Smooth muscle cell (in vitro differentiated cells): ENCODE results near the gene ETFB. TPM values are rescaled to one million over a fixed set of nuclear protein-coding genes. Genes with fewer than 3 reads are reported as not detected.
A peak's percentile ranks its signal among the peaks of the same experiment; 100 is the strongest.

Experiments used
- DNase-seq: peaks from one replicate; lab custom pipeline; 2025; ENCODE audit not compliant: unreplicated experiment; lab: John Stamatoyannopoulos, UW
- H2AFZ ChIP-seq: fragments of 200-600 bp; sonication (generic); 2 replicates; pipeline ENCODE4 v1.6.0; 2016; ENCODE audit warnings: antibody characterized with exemption, low read depth, mild to moderate bottlenecking
- H3F3A ChIP-seq: fragments of 200-600 bp; sonication (generic); 2 replicates; pipeline ENCODE4 v1.6.0; 2017; ENCODE audit warnings: antibody characterized with exemption, low read depth
- H3K27ac ChIP-seq: fragments of 200-600 bp; sonication (generic); 2 replicates; pipeline ENCODE4 v1.5.1; 2016; ENCODE audit warnings: low read depth, mild to moderate bottlenecking
- H3K27me3 ChIP-seq: fragments of 200-600 bp; sonication (generic); 2 replicates; pipeline ENCODE4 v1.6.1; 2016; ENCODE audit warnings: low read depth, mild to moderate bottlenecking
- H3K36me3 ChIP-seq: fragments of 200-600 bp; sonication (generic); 2 replicates; pipeline ENCODE4 v1.5.1; 2016; ENCODE audit warnings: low read depth
- H3K4me1 ChIP-seq: fragments of 200-600 bp; sonication (generic); 2 replicates; pipeline ENCODE4 v1.5.1; 2016; ENCODE audit warnings: low read depth
- H3K4me2 ChIP-seq: fragments of 200-600 bp; sonication (generic); 2 replicates; pipeline ENCODE4 v1.6.0; 2016; ENCODE audit warnings: mild to moderate bottlenecking
- H3K4me3 ChIP-seq: fragments of 200-600 bp; sonication (generic); 2 replicates; pipeline ENCODE4 v1.5.1; 2016; ENCODE audit warnings: mild to moderate bottlenecking
- H3K79me2 ChIP-seq: fragments of 200-600 bp; sonication (generic); 2 replicates; pipeline ENCODE4 v1.6.0; 2016; ENCODE audit warnings: low read depth, mild to moderate bottlenecking
- H3K9ac ChIP-seq: fragments of 200-600 bp; sonication (generic); 2 replicates; pipeline ENCODE4 v1.6.0; 2016; ENCODE audit warnings: low read depth
- H3K9me3 ChIP-seq: fragments of 200-600 bp; sonication (generic); replicated peaks from 2 replicates; pipeline ENCODE4 v1.5.1; 2016; ENCODE audit warnings: low read depth
- H4K20me1 ChIP-seq: fragments of 200-600 bp; sonication (generic); 2 replicates; pipeline ENCODE4 v1.6.0; 2016; ENCODE audit warnings: low read depth
- WGBS: methylation state at CpG from one replicate; pipeline ENCODE4 v1.1.7; 2016; ENCODE audit warnings: low lambda C conversion rate; 5-methylcytosine and 5-hydroxymethylcytosine counted together
- polyA plus RNA-seq: library from polyadenylated mRNA; unstranded; fragments of >200 nt; fragmentation: Nextera tagmentation; extraction: Ambion mirVana; gene quantifications from 2 replicates; pipeline ENCODE4 v1.2.1, GENCODE V29; 2016
- total RNA-seq: library from RNA; depleted of rRNA; stranded (reverse); fragments of >200 nt; gene quantifications from 2 replicates; pipeline ENCODE4 v1.2.3, GENCODE V29; 2014
- TF ChIP-seq, protein P1 (sequence below): fragments of 200-600 bp; sonication (generic); IDR thresholded peaks from 2 replicates; pipeline ENCODE4 v1.5.1; 2017; ENCODE audit warnings: borderline replicate concordance, mild to moderate bottlenecking, antibody characterized with exemption; ENCODE audit not compliant: insufficient read depth, poor library complexity, severe bottlenecking

Gene ETFB
- total and polyA plus RNA-seq, 2 experiments from 2014 or later = 51.1 to 94.5 TPM

DNA sequence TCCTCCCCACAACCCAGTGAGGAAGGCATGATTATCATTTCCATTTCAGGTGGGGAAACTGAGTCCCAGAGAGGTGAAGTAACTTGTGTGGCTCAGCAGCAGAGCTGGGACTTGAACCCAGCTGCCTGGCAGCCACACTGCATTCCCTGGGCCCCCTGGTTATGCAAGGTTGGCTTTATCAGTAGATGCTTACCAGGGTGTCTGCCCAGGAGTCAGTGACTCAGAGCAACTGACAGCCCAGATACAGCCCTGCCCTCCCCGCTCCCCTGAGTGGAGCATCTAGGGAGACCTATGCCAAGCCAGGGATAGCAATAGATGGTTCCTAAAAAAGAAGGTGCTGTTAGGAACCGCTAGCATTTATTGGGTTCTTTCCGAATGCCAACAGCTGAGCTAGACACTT lies 48.8 kb downstream of the ETFB start:
- 85% methylated on average over 3 of the region's 3 CpGs for WGBS
- Histone ChIP-seq H3K9me3 (no peaks in the 10 kb centered on the region), H3K27ac (no peak overlapping the region), H3F3A (no peaks in the 10 kb centered on the region), H4K20me1 (no peaks in the 10 kb centered on the region), H3K4me1 (no peaks in the 10 kb centered on the region), H3K9ac (no peak overlapping the region), H3K27me3 (no peaks in the 10 kb centered on the region), H3K79me2 (no peaks in the 10 kb centered on the region), H3K36me3 (no peaks in the 10 kb centered on the region), H2AFZ (no peak overlapping the region), H3K4me2 (no peak overlapping the region), H3K4me3 (no peak overlapping the region)
- no peak for DNase-seq
- TF ChIP-seq, protein P1, sequence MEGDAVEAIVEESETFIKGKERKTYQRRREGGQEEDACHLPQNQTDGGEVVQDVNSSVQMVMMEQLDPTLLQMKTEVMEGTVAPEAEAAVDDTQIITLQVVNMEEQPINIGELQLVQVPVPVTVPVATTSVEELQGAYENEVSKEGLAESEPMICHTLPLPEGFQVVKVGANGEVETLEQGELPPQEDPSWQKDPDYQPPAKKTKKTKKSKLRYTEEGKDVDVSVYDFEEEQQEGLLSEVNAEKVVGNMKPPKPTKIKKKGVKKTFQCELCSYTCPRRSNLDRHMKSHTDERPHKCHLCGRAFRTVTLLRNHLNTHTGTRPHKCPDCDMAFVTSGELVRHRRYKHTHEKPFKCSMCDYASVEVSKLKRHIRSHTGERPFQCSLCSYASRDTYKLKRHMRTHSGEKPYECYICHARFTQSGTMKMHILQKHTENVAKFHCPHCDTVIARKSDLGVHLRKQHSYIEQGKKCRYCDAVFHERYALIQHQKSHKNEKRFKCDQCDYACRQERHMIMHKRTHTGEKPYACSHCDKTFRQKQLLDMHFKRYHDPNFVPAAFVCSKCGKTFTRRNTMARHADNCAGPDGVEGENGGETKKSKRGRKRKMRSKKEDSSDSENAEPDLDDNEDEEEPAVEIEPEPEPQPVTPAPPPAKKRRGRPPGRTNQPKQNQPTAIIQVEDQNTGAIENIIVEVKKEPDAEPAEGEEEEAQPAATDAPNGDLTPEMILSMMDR = no peak

DNA sequence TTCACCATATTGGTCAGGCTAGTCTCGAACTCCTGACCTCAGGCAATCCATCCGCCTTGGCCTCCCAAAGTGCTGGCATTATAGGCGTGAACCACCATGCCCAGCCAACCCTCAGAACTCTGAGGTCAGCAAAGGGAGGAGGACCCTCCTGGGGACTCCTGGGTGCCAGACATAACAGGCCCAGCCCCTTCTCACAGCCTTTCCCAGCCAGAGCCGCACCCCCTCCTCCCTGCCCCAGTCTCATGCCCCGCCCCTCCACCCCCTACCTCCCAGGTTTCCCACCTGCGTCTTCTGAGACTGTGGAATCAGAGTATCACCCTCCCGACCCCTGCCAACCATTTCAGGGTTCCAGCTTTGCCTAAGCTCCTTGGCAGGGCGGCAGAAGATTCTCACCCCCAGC lies 49.5 kb downstream of the ETFB start:
- no peak overlapping the region for H3K4me2 ChIP-seq
- no peaks in the 10 kb centered on the region for H3K79me2 ChIP-seq
- H2AFZ ChIP-seq = no peak overlapping the region
- no peak overlapping the region for H3K27ac ChIP-seq
- H3K36me3 ChIP-seq = no peaks in the 10 kb centered on the region
- TF ChIP-seq, protein P1 = no peak
- no peaks in the 10 kb centered on the region for H3F3A ChIP-seq
- DNase-seq = no peak
- no peaks in the 10 kb centered on the region for H3K27me3 ChIP-seq
- WGBS = 88% methylated on average over 7 of the region's 8 CpGs
- H3K4me3 ChIP-seq = no peak overlapping the region
- H4K20me1 ChIP-seq = no peaks in the 10 kb centered on the region
- H3K9ac ChIP-seq = no peak overlapping the region
- H3K9me3 ChIP-seq = no peaks in the 10 kb centered on the region
- H3K4me1 ChIP-seq = no peaks in the 10 kb centered on the region

DNA sequence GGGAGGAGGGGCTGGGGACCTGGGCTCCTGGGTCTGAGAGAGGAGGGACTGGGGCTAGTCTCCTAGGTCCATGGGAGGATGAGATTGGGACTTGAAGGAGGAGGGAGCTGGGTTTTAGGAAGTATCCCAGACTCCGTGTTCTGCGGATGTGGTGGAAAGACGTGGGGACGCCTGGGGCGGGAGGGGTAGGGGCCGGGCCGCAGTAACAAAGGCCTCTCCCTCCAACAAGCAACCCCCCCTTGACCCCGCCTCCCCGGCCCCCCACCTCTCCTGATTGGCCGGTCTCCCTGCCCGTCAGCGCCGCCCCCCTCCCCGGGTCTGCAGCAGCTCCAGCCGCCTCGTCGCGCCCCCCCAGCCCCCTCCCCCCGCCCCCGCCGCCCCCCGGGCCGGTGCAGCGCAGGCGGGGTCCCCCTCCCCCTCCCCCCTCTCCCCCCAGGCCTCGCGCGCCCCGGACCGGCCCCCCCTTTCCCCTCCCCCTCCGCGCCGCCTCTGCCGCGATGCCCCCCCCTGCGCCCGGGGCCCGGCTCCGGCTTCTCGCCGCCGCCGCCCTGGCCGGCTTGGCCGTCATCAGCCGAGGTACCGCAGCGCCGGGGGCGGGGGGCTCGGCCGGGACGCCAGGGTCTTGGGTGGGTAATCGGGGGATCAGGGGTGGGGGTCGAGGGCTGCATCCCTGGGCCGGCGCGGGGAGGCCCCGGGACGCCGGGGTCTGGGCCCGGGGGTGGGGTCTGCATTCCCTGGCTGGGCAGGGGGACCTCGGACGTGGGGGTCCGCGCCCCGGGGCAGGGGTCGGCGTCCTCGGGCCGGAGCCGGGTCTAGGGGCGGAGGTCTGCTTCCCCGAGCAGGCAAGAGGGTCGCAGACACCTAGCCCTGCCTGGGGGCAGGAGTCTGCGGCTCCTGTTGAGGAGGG lies 54.6 kb downstream of the ETFB start, which contains the start of gene IGLON5:
IGLON5 (plus strand) TSS at position 294 of the 907 bp plus-strand sequence; CDS start at position 498, 204 bp downstream.
- 22% methylated on average over 13 of the region's 76 CpGs for WGBS
- no peaks in the 10 kb centered on the region for H3K36me3 ChIP-seq
- no peaks in the 10 kb centered on the region for H3F3A ChIP-seq
- no peak within 1 kb of the TSS for H3K9ac ChIP-seq
- H3K79me2 ChIP-seq = no peaks in the 10 kb centered on the region
- no peak within 1 kb of the TSS for H2AFZ ChIP-seq
- peaks cover 9% of the 10 kb centered on the region for H3K27me3 ChIP-seq
- no peak for DNase-seq
- H3K4me1 ChIP-seq = no peaks in the 10 kb centered on the region
- H3K27ac ChIP-seq = no peak within 1 kb of the TSS
- H4K20me1 ChIP-seq = no peaks in the 10 kb centered on the region
- peak within 1 kb of the TSS; percentile 50 for H3K4me3 ChIP-seq
- peak within 1 kb of the TSS; percentile 83 for H3K4me2 ChIP-seq
- TF ChIP-seq, protein P1 = no peak
- no peaks in the 10 kb centered on the region for H3K9me3 ChIP-seq
